GM19324 (cell line): ENCODE data around the gene CFAP97D2.
A peak's percentile ranks its signal among the peaks of the same experiment; 100 is the strongest.
"Not testable (repeated sequence)": the region's sequence is repeated elsewhere in the genome, so short reads cannot be mapped to it uniquely, and the experiment has no call there.

Source experiments
- ATAC-seq: cut with Tn5 transposase; IDR thresholded peaks from one replicate; pipeline ENCODE4 v1.9.1; 2021; ENCODE audit warnings: mild to moderate bottlenecking, moderate library complexity; ENCODE audit not compliant: unreplicated experiment, low FRiP score

Gene CFAP97D2

GRCh38 chr13:114260814-114261213 is 81.8 kb downstream of the CFAP97D2 start:
- no peak for ATAC-seq

GRCh38 chr13:114261328-114261965 is 82.4 kb downstream of the CFAP97D2 start:
- no peak for ATAC-seq

- ATAC-seq = peak; percentile 43
Observed at GRCh38 chr13:114263578-114263977, 84.5 kb downstream of the CFAP97D2 start.

GRCh38 chr13:114264313-114264712 is 85.3 kb downstream of the CFAP97D2 start:
- ATAC-seq = not testable (repeated sequence)

- ATAC-seq = no peak
Observed at GRCh38 chr13:114264886-114265611, 86.0 kb downstream of the CFAP97D2 start.

- no peak for ATAC-seq
Observed at GRCh38 chr13:114266241-114266640, 87.2 kb downstream of the CFAP97D2 start.

- no peak for ATAC-seq
Observed at GRCh38 chr13:114268344-114269280, 89.6 kb downstream of the CFAP97D2 start.

GRCh38 chr13:114269281-114269770 is 90.3 kb downstream of the CFAP97D2 start:
- no peak for ATAC-seq
